ENCODE data around the gene CNOT8. TPM values are rescaled to one million over a fixed set of nuclear protein-coding genes. Genes with fewer than 3 reads are reported as not detected.

The CNOT8 gene
- total RNA-seq, 4 donors from 2014 or later, result 25.6 to 40.6 (median 30.5) TPM

DNA sequence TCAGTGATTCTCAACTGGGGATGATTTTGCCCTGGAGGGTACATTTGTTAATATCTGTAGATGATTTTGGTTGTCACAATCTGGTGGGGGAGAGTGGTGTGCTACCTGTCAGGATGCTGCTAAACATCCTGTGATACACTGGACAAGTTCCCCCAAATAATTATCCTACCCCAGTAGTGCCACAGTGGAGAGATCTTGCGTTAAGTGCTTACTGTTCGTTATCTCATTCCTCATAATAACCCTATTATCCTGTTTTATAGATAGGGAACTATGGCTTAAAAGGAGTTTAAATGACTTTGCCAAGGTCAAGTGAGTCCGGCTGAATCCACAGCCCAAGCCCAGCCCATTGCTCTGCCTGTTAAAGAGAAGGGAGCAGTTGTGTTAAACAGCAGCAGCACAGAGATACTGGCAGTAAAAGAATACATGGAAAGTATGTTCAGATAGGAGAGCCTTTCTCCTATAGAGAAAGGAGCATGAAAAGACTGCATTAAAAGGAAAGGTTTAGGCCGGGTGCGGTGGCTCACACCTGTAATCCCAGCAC, 15.4 kb downstream of the CNOT8 start:
- DNase-seq (no peak), ATAC-seq (no peak)
- in situ Hi-C loops (cut with MboI; ENCODE audit: low sequenced_read_pairs in 4 of 4) (no loop called here), intact Hi-C loops (cut with DNase I; ENCODE audit: low total_unique reads) (no loop called here)
- H3K4me3 ChIP-seq, result no peak overlapping the region
- peaks cover 0 to 3% of the 10 kb centered on the region in 2 donors for H3K4me1 ChIP-seq
- no peaks in the 10 kb centered on the region for H3K9me3 ChIP-seq
- peaks cover 0 to 71% of the 10 kb centered on the region in 2 donors for H3K36me3 ChIP-seq
- H3K27me3 ChIP-seq, result no peaks in the 10 kb centered on the region
- TF ChIP-seq, protein P1, sequence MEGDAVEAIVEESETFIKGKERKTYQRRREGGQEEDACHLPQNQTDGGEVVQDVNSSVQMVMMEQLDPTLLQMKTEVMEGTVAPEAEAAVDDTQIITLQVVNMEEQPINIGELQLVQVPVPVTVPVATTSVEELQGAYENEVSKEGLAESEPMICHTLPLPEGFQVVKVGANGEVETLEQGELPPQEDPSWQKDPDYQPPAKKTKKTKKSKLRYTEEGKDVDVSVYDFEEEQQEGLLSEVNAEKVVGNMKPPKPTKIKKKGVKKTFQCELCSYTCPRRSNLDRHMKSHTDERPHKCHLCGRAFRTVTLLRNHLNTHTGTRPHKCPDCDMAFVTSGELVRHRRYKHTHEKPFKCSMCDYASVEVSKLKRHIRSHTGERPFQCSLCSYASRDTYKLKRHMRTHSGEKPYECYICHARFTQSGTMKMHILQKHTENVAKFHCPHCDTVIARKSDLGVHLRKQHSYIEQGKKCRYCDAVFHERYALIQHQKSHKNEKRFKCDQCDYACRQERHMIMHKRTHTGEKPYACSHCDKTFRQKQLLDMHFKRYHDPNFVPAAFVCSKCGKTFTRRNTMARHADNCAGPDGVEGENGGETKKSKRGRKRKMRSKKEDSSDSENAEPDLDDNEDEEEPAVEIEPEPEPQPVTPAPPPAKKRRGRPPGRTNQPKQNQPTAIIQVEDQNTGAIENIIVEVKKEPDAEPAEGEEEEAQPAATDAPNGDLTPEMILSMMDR (IDR thresholded peaks at IDR 0.05 in 4 of 5, conservative IDR thresholded peaks at IDR 0.05 in 1 of 5), result no peak
- H3K27ac ChIP-seq, result peak overlapping the region in 3 of 4 donors; percentile 12 to 66 (median 44)

- Histone ChIP-seq H3K36me3 (peaks cover 0 to 34% of the 10 kb centered on the region in 2 donors), H3K27me3 (no peaks in the 10 kb centered on the region), H3K27ac (no peak overlapping the region), H3K4me1 (no peaks in the 10 kb centered on the region), H3K4me3 (no peak overlapping the region), H3K9me3 (no peaks in the 10 kb centered on the region)
- TF ChIP-seq, protein P1 (IDR thresholded peaks at IDR 0.05 in 4 of 5, conservative IDR thresholded peaks at IDR 0.05 in 1 of 5), result no peak
- TF ChIP-seq POLR2A (IDR thresholded peaks at IDR 0.05), result no peak
- DNase-seq (no peak), ATAC-seq (no peak)
- intact Hi-C loops (cut with DNase I; ENCODE audit: low total_unique reads) (no loop called here), in situ Hi-C loops (cut with MboI; ENCODE audit: low sequenced_read_pairs in 4 of 4) (no loop called here)
These were observed 20.4 kb downstream of the CNOT8 start for GRCh38 chr5:154878642-154879335.

DNA sequence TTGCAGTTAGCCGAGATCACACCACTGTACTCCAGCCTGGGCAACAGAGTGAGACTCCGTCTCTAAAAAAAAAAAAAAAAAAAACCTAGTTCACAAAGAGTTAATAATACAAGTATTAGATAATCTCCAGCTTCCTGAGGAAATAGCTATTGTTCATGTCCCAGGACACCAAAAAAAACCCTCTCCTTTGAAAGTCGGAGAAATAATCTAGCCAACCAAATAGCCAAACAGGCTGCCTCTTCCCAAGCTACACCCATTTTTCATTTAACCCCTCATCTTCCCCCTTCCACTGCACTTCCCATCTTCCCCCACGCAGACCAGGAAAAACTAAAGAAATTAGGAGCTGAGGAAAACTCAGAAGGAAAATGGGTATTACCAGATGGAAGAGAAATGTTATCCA, 23.6 kb downstream of the CNOT8 start:
- Histone ChIP-seq H3K27ac (peak overlapping the region in 3 of 4 donors; percentile 36 to 61 (median 60)), H3K9me3 (no peaks in the 10 kb centered on the region), H3K27me3 (no peaks in the 10 kb centered on the region), H3K4me1 (no peaks in the 10 kb centered on the region), H3K4me3 (no peak overlapping the region), H3K36me3 (peaks cover 0 to 23% of the 10 kb centered on the region in 2 donors)
- TF ChIP-seq, protein P1 (IDR thresholded peaks at IDR 0.05 in 4 of 5, conservative IDR thresholded peaks at IDR 0.05 in 1 of 5), result no peak
- no peak for TF ChIP-seq POLR2A (IDR thresholded peaks at IDR 0.05)
- intact Hi-C loops (cut with DNase I; ENCODE audit: low total_unique reads) (no loop called here), in situ Hi-C loops (cut with MboI; ENCODE audit: low sequenced_read_pairs in 4 of 4) (no loop called here)
- ATAC-seq, result peak; percentile 52 to 58
- no peak for DNase-seq

GRCh38 chr5:154884424-154884823, 26.0 kb downstream of the CNOT8 start:
- no peak for DNase-seq
- no peaks in the 10 kb centered on the region for H3K4me1 ChIP-seq
- H3K27me3 ChIP-seq, result no peaks in the 10 kb centered on the region
- ATAC-seq, result no peak
- no peak overlapping the region for H3K4me3 ChIP-seq
- TF ChIP-seq, protein P1 (IDR thresholded peaks at IDR 0.05 in 4 of 5, conservative IDR thresholded peaks at IDR 0.05 in 1 of 5), result no peak
- TF ChIP-seq POLR2A (IDR thresholded peaks at IDR 0.05), result no peak
- in situ Hi-C loops (cut with MboI; ENCODE audit: low sequenced_read_pairs in 4 of 4), result no loop called here
- H3K9me3 ChIP-seq, result no peaks in the 10 kb centered on the region
- peaks cover 0 to 45% of the 10 kb centered on the region in 2 donors for H3K36me3 ChIP-seq
- no peak overlapping the region for H3K27ac ChIP-seq
- intact Hi-C loops (cut with DNase I; ENCODE audit: low total_unique reads), result no loop called here
